GM12865 (cell line): ENCODE data around the gene CEP43.

Experiments used
- DNase-seq: peaks from one replicate; pipeline ENCODE4 v3.0.0; 2010; ENCODE audit warnings: low read depth
- H3K4me3 ChIP-seq: 2 replicates; pipeline ENCODE4 v1.5.1; 2011; ENCODE audit warnings: mild to moderate bottlenecking, low read depth, low read length, control low read depth
- CTCF ChIP-seq: IDR thresholded peaks from 2 replicates; pipeline ENCODE4 v1.5.1; 2011; ENCODE audit warnings: low read length, control low read depth, low read depth, inconsistent platforms; ENCODE audit not compliant: insufficient read depth; ENCODE audit errors: missing control alignments

CEP43 gene

GRCh38 chr6:167005350-167006159, 6.4 kb downstream of the CEP43 start:
- DNase-seq, result no peak
- no peak overlapping the region for H3K4me3 ChIP-seq
- TF ChIP-seq CTCF, result no peak

- DNase-seq, result no peak
- H3K4me3 ChIP-seq, result no peak overlapping the region
- no peak for TF ChIP-seq CTCF
Measured at GRCh38 chr6:167007985-167008384, 8.8 kb downstream of the CEP43 start.

GRCh38 chr6:167013067-167013466, 13.9 kb downstream of the CEP43 start:
- no peak for DNase-seq
- no peak for TF ChIP-seq CTCF
- H3K4me3 ChIP-seq, result no peak overlapping the region

- DNase-seq, result no peak
- no peak for TF ChIP-seq CTCF
- no peak overlapping the region for H3K4me3 ChIP-seq
Measured at GRCh38 chr6:167013946-167014345, 14.7 kb downstream of the CEP43 start.

- H3K4me3 ChIP-seq, result no peak overlapping the region
- TF ChIP-seq CTCF, result no peak
- no peak for DNase-seq
Measured at GRCh38 chr6:167015302-167015701, 16.1 kb downstream of the CEP43 start.

GRCh38 chr6:167020206-167020605, 21.0 kb downstream of the CEP43 start:
- no peak for DNase-seq
- H3K4me3 ChIP-seq, result no peak overlapping the region
- TF ChIP-seq CTCF, result no peak

GRCh38 chr6:167027308-167027707, 28.1 kb downstream of the CEP43 start:
- H3K4me3 ChIP-seq, result no peak overlapping the region
- no peak for DNase-seq
- no peak for TF ChIP-seq CTCF
